Esophagus mucosa (tissue), 1 donor: Measurements from ENCODE around the gene SLC8B1. TPM values are rescaled to one million over a fixed set of nuclear protein-coding genes. Genes with fewer than 3 reads are reported as not detected.

Experiments used
- ATAC-seq: fragments of 200-7000 bp; cut with Tn5 transposase; one replicate; pipeline ENCODE4 v1.9.1; 2020
- total RNA-seq: library from RNA; stranded (reverse); gene quantifications from one replicate; pipeline ENCODE4 v1.2.4, GENCODE V29; 2023
- donor health status: DM: yes; HTN: yes; CAD: no.

The SLC8B1 gene
- total RNA-seq, 1 donor from 2014 or later: 16.8 TPM

DNA sequence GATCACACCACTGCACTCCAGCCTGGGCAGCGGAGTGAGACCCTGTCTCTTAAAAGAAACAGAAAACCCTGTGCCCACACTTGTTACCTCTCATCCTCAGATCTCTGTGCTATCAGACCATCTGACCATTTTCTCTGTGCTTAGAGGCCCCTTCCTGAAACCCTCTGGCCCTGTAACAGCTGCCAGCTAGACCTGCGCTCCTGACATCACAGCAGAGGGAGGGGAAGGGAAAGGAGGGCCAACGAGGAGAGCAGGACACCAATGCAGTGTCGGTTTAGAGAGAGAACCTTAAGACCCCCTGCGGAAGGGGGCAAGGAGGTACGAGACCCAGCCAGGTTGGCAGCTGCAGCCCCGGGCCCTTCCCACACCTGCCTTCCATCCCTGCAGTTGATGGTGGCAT, 42.4 kb downstream of the SLC8B1 start:
- no peak for ATAC-seq

DNA sequence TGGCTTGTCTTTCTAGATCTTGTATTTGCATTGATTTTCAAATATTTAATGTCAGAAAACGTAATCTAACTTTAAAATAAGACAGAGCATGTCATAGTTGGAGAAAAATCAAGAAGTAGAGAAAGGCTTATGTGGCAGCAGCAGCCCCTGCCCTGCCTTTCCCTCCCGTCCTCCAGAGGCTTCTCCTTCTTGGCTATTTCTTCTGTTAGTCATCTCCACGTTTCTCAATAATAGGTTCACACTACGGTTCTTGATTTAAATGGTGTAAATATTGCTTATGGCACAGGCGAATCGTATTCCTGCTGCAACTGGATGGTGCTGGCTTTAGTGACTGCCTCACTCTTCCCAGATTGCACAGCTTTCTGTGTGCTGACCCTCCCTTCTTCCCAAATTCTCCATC, 42.8 kb downstream of the SLC8B1 start:
- no peak for ATAC-seq

DNA sequence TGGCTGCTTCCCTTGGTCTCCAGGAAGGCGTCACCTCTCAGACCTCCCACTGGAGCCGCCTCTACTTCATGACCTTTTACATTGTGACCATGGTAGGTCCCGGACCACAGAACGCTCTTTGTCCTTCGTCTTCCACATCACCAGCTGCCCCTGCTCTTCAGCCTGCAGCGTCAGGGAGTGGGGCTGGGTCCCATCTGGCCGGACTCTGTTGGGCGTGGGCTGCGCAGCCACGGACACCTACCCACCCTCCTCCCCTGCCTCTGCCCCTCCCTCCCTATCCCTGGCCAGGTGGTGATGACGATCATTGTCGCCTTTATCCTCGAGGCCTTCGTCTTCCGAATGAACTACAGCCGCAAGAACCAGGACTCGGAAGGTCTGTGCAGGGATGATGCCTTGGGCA, 43.3 kb downstream of the SLC8B1 start:
- ATAC-seq: no peak

GRCh38 chr12:113290506-113290905, 44.4 kb downstream of the SLC8B1 start:
- no peak for ATAC-seq

DNA sequence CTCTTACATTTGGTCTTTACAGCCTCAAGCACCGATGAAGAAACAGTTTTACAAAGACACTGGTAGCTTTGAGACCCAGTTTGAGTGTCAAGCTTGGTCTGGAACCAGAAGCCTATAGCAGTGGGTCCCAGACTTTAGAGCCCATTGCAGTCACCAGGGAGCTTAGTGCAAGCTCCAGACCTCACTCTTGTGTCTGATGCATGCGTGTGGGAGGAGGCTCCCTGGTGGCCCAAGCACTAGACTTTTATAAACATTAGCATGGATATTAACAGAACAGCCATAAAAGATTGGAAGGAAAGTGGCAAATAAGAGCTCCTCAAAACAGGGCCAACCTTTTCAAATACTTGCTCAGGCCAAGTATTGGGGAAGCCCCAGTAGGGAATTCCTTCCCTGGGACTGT, 45.5 kb downstream of the SLC8B1 start:
- ATAC-seq: no peak

DNA sequence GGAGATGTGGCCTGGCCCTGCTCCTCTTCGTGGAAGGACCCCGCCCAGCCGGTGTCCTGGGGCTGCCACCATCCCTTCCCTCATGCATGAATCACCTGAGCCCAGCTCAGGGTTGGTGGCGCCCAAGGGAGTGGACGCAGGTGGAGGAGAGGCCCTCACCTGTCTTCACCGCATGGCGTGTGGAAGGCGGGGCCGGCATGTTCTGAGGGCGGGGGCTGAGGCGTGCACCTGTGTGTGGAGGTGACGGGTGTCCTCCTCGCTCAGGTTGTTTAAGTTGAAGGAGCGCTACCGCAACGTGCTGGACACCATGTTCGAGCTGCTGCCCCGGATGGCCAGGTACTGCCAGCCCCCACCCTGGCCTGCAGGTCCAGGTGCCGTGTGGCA, 47.0 kb downstream of the SLC8B1 start:
- ATAC-seq: peak; percentile 74

DNA sequence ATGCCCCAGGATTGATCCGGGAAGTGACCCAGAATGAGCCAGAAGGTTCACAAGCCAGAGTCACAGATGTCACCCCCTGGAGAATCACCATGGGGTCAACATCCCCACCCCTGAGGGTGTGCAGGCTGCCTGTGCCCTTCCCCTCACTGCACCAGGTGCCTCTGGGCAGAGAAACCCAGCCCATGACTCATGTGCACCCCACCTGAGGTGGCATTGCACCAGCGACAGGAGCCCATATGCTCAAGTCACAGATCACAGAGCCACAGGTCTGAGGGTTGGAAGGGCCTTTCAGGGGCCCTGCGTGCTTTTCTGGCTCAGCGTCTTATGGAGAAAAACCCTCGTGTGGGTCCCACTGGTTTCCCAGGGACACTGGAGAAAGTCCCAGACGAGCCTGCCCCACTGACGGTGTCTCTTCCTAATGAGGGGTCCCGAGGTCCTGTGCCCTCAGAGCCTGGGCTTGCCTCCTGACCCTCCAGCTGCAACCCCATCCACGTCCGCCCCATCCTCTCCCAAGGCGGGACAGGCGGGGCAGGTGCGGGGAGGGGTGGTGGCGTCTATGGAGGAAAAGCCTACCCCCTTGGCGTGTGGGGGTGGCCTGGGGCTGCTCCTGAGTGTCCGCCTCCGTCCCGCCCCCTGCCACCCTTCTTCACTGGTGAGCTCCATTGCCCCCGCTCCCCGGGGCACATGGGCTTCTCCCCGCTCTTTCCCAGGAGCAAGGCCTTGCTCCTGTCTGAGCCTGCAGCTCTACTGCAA, 47.6 kb downstream of the SLC8B1 start:
- ATAC-seq: peak; percentile 7

DNA sequence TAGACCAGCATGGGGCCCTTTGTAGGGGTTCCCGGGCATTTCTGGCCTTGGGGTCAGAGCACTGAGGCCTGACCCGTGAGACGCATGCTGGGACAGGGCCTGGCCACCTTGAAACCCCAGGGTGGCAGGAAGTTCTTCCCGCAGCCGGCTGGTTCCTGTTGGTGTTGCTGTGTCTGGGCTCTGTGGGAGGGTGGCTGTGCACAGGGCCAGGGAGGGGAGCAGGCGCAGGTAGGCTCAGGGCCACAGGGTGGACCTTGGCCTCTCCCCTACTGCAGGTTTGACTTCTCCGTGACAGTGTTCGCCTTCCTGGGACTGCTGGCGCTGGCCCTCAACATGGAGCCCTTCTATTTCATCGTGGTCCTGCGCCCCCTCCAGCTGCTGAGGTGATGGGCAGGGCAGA, 48.2 kb downstream of the SLC8B1 start:
- no peak for ATAC-seq

DNA sequence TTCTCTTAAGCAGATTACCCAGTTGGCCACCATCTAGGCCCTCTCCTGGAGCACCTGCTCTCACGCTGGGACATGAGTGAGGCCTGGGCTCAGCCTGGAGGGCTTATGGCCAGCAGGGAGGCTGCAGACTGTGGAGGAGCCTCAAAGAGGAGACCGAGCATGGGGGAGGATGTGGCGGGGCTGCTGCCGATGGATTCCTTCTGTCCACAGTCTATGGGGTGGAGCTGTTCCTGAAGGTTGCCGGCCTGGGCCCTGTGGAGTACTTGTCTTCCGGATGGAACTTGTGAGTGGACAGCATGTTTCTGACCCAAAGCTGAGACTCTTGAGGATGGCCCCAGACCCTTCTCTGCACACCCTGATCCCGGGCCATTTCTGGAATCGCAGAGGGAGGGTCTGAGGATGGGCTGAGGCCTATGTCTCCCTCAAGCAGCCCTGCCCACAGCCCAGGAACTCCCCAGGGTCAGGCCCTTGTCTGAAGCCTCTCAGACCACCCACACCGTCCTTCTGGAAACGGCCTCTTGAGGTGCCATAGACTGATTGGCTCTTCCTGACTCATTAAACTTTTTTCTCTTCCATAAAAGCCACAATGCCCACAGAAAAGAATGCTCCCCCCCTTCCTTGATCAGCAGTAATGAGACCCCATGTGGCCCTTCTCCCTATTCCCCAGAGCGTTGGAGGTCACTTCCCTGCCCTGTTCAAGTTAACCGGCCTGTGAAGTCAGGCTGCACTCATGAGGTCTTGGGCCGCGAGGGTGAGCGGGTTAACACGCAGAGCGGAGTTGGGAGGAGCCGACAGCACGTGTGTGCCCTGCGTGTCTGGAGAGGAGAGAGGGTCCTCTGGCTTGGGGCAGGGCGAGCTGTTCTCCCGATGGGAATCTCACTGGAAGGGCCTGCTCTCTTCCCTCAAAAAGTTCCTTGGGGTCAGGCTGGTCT, 49.0 kb downstream of the SLC8B1 start:
- no peak for ATAC-seq

- ATAC-seq: no peak
Observed at GRCh38 chr12:113284751-113285150, 50.2 kb downstream of the SLC8B1 start.

DNA sequence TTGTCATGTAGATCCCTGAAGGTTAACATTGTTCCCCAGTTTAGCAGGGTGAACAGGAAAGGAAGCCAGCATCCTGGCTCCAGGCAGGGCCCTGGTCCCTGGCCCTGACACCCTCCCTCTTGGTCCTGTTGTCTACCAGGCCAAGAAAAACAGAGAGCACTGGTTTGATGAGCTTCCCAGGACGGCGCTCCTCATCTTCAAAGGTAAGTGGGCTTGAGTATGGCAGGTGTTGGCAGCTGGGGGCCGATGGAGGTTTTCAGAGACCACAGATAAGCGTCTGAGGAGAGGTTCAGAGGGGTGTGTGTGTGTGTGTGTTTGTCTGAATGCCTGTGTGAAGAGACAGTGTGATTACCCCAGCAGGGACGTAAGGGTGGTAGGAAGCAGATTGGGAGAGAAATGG, 56.3 kb downstream of the SLC8B1 start:
- ATAC-seq: no peak

DNA sequence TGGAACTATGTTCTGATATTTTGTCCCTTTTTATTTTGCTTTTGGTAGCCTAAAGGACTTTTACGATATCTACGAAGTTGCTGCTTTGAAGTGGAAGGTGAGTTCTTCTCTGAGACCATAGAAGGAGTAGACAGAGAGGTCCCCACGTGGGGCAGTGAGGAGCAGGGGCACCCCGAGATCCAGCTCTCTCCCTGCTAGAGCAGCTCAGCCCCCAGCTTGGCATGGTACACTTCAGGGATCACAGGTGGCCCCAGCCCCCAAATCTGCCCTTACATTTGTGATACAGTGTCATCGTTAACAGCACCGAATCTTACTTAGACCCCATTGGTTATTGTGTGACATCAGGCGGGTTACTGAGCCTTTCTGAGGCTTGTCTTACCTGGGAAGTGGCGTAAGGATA, 56.8 kb downstream of the SLC8B1 start:
- ATAC-seq: no peak

GRCh38 chr12:113277511-113277910, 57.4 kb downstream of the SLC8B1 start:
- ATAC-seq: no peak

- ATAC-seq: no peak
Observed at GRCh38 chr12:113276946-113277500, 57.9 kb downstream of the SLC8B1 start.

DNA sequence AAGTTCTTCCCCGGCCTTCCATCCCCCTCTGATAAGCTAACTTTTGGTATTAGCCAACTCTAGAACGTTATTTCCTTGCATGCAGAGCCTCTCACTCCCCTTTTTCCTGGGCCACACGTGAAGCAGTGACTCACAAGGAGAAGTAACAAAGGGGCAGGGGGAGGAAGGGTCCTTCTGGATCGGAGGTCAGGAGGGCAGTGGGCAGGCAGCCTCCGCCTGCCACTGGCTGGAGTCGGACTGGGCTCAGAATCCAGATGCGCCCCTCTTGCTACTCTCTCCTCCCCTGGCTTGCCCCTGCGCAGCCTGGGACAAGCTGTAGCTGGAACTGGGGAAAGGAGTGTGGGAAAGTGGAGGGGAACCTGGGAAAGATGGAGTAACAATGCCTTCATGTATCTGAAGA, 58.6 kb downstream of the SLC8B1 start:
- ATAC-seq: no peak

DNA sequence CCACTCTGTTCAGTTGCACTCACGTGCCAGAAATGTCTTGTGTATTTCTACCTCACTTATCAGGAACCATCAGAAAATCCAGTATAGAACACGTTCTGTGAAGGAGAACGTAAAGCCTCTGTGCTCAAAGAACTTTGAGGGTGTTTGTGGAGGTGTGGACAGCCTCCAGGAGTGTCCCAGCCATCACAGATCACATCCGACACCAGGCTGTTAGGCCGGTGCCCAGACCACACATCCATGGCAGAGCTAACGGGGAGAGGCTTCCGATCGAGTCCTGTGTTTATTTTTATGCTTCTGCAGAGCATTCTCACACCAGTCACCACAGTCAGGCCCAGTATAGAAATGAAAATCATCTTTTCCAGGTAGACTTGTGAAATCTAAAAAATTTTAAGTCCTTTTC, 60.1 kb downstream of the SLC8B1 start:
- ATAC-seq: no peak

DNA sequence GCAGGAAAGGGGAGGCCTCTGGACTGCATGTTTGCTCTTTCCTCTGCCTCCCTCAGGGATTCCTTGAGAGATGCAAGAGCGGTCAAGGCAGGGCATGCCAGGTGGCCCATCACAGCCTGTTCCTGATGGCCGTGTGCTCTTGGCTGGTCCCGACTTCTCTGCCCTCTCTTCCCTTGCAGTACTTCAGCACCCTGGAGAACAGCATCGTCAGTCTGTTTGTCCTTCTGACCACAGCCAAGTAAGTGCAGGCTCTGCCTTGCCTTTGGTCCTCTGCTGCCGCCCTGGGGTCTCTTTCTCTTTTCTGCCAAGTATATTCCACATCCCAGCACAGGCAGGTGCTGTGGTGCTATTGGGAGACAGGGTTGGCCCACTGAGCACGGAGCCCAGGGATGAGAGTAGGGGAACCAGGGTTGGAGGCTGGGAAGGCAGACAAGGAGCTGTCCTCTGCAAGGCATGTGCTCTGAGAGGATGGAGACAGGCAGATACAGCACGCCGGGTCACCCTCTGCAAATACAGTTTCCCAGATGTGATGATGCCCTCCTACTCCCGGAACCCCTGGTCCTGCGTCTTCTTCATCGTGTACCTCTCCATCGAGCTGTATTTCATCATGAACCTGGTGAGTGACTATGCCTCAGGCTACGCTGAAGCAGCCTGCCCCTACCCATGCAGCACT, 61.7 kb downstream of the SLC8B1 start:
- ATAC-seq: no peak

DNA sequence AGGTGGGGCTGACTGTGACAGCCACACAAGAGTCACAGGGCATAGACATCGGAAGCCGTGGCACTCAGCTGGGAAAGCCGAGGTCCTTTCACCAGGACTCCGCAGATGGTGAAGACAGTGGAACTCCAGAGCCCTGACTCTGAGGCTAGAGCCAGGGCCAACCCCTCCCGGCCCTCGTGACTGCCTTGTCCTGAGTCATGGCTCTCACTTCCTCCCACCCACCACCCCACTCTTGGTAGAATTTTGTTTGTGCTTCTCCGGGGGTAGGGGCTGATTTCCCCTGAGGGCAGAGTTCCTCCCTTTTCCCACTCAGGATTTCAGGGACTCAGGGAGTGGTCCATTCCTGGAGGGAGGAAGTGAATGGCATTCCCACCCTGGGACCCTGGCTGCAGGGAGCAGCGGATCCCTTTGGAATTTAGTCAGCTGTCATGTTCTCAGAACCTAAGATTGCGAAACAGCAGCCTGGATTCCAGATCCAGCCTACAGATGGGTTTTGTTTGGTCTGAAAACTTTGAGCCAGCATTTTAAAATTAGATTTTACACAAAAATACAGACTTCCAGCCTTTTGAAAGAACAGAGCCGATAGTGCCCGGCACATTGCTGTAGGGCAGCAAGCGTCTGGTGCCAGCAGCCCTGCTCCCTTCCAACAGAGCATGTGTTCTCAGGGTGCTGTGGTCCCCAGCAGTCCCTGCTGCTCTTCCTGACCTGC, 62.9 kb downstream of the SLC8B1 start:
- peak; percentile 68 for ATAC-seq

GRCh38 chr12:113271466-113271852, 63.5 kb downstream of the SLC8B1 start:
- ATAC-seq: peak; percentile 9

GRCh38 chr12:113270709-113271009, 64.2 kb downstream of the SLC8B1 start:
- no peak for ATAC-seq

GRCh38 chr12:113269257-113269943, 65.5 kb downstream of the SLC8B1 start:
- no peak for ATAC-seq

GRCh38 chr12:113268621-113269020, 66.3 kb downstream of the SLC8B1 start:
- ATAC-seq: no peak
